ENCODE results near the gene RAB28. TPM values are rescaled to one million over a fixed set of nuclear protein-coding genes. Genes with fewer than 3 reads are reported as not detected.

Gene RAB28
- total and polyA plus RNA-seq, 12 donors: 9.7 to 23.1 (median 15.3) TPM

- peaks cover 0 to 27% of the 10 kb centered on the region in 2 donors for H3K4me1 ChIP-seq (replicated peaks in 1 of 2)
- no peaks in the 10 kb centered on the region for H3K27me3 ChIP-seq
- WGBS, 4 donors: 57 to 68% (median 66%) methylated on average over 2 of the region's 2 CpGs
- H3K4me3 ChIP-seq: no peak overlapping the region
- intact Hi-C loops (cut with DNase I): loop anchor here in 1 of 2 donors (10.0 kb wide), 1 partner anchor 52 kb away; no protein-coding TSS in a partner anchor
- TF ChIP-seq CTCF (IDR thresholded peaks at IDR 0.05) (no peak), POLR2A (IDR thresholded peaks at IDR 0.05) (no peak)
- no peaks in the 10 kb centered on the region for H3K36me3 ChIP-seq (replicated peaks in 1 of 2)
- no peaks in the 10 kb centered on the region for H3K9me3 ChIP-seq (replicated peaks in 1 of 3)
- DNase-seq: no peak
- no peak overlapping the region for H3K27ac ChIP-seq
Observed at GRCh38 chr4:13476915-13477314, 7.2 kb downstream of the RAB28 start.

- Histone ChIP-seq H3K4me3 (no peak overlapping the region), H3K9me3 (replicated peaks in 1 of 3) (no peaks in the 10 kb centered on the region), H3K27me3 (no peaks in the 10 kb centered on the region), H3K36me3 (replicated peaks in 1 of 2) (no peaks in the 10 kb centered on the region), H3K27ac (no peak overlapping the region), H3K4me1 (replicated peaks in 1 of 2) (peaks cover 0 to 20% of the 10 kb centered on the region in 2 donors)
- no peak for DNase-seq
- intact Hi-C loops (cut with DNase I): loop anchor here in 1 of 2 donors (10.0 kb wide), 1 partner anchor 51 kb away; no protein-coding TSS in a partner anchor
- TF ChIP-seq POLR2A (IDR thresholded peaks at IDR 0.05) (no peak), CTCF (IDR thresholded peaks at IDR 0.05) (no peak)
Observed at GRCh38 chr4:13476152-13476551, 8.0 kb downstream of the RAB28 start.

- Histone ChIP-seq H3K27me3 (no peaks in the 10 kb centered on the region), H3K4me1 (replicated peaks in 1 of 2) (peaks cover 0 to 2% of the 10 kb centered on the region in 2 donors), H3K27ac (no peak overlapping the region), H3K36me3 (replicated peaks in 1 of 2) (no peaks in the 10 kb centered on the region), H3K4me3 (no peak overlapping the region), H3K9me3 (replicated peaks in 1 of 3) (no peaks in the 10 kb centered on the region)
- intact Hi-C loops (cut with DNase I): loop anchor here in 1 of 2 donors (10.0 kb wide), 1 partner anchor 47 kb away; no protein-coding TSS in a partner anchor
- no peak for DNase-seq
- TF ChIP-seq CTCF (IDR thresholded peaks at IDR 0.05) (no peak), POLR2A (IDR thresholded peaks at IDR 0.05) (no peak)
- WGBS, 4 donors: 93 to 97% (median 96%) methylated on average over 3 of the region's 3 CpGs
Observed at GRCh38 chr4:13471400-13471799, 12.7 kb downstream of the RAB28 start.

GRCh38 chr4:13470379-13470778, 13.8 kb downstream of the RAB28 start:
- DNase-seq: no peak
- TF ChIP-seq POLR2A (IDR thresholded peaks at IDR 0.05) (no peak), CTCF (IDR thresholded peaks at IDR 0.05) (no peak)
- Histone ChIP-seq H3K4me1 (replicated peaks in 1 of 2) (no peaks in the 10 kb centered on the region), H3K4me3 (no peak overlapping the region), H3K27me3 (no peaks in the 10 kb centered on the region), H3K9me3 (replicated peaks in 1 of 3) (no peaks in the 10 kb centered on the region), H3K27ac (no peak overlapping the region), H3K36me3 (replicated peaks in 1 of 2) (no peaks in the 10 kb centered on the region)
- intact Hi-C loops (cut with DNase I): loop anchor here in 1 of 2 donors (10.0 kb wide), 1 partner anchor 46 kb away; no protein-coding TSS in a partner anchor

Measured in adrenal gland (tissue), 12 donors.